K562 (cell line): Measurements from ENCODE around the gene ERP29.

ENCODE experiments used
- NRF1 ChIP-seq, 2 experiments: fragments of 450-650 bp; IDR thresholded peaks in 1 of 2; conservative IDR thresholded peaks in 1 of 2; 2 replicates each; pipeline ENCODE4 v1.6.1; 2014; ENCODE audit warnings: mild to moderate bottlenecking in 2 of 2
- POLR2A ChIP-seq: fragments of 450-650 bp; conservative IDR thresholded peaks from 2 replicates; pipeline ENCODE4 v1.6.1; 2016
- POLR2AphosphoS5 ChIP-seq: IDR thresholded peaks from 2 replicates; pipeline ENCODE4 v1.6.1; 2011; ENCODE audit warnings: mild to moderate bottlenecking, low read depth, low read length, moderate library complexity; ENCODE audit not compliant: control insufficient read depth, insufficient read depth
- TBP ChIP-seq: optimal IDR thresholded peaks from 2 replicates; pipeline ENCODE3; 2011; ENCODE audit warnings: low read depth, low read length, improper control_type of control experiment
- ZNF274 ChIP-seq: IDR thresholded peaks from 2 replicates; pipeline ENCODE4 v1.6.1; 2011; ENCODE audit warnings: low read depth, mild to moderate bottlenecking, low read length, moderate library complexity, borderline replicate concordance
- ZNF3 ChIP-seq: fragments of 250-450 bp; sonication (Bioruptor Pico); IDR thresholded peaks from 2 replicates; pipeline ENCODE4 v1.5.0; 2021; ENCODE audit warnings: mild to moderate bottlenecking, moderate library complexity
- ZNF507 ChIP-seq: conservative IDR thresholded peaks from 2 replicates; pipeline ENCODE4 v1.6.1; 2017; ENCODE audit warnings: missing genetic modification characterization, missing compliant biosample characterization
- ZZZ3 ChIP-seq: fragments of 450-650 bp; IDR thresholded peaks from 2 replicates; pipeline ENCODE4 v1.6.1; 2016; ENCODE audit warnings: antibody characterized with exemption, mild to moderate bottlenecking, moderate library complexity
- TF ChIP-seq, protein P1 (sequence below), 3 experiments: IDR thresholded peaks in 2 of 3; conservative IDR thresholded peaks in 1 of 3; 2 replicates each; pipeline ENCODE4 v1.5.1; 2011 to 2012; ENCODE audit warnings: low read length in 3 of 3, mild to moderate bottlenecking in 3 of 3, control low read depth in 2 of 3, improper control_type of control experiment in 1 of 3, inconsistent platforms in 1 of 3, low read depth in 1 of 3, mixed read lengths in 1 of 3, moderate library complexity in 1 of 3; ENCODE audit not compliant: insufficient read depth in 2 of 3
- TF ChIP-seq, protein P2 (sequence below): fragments of 250-450 bp; sonication (Bioruptor Pico); IDR thresholded peaks from 2 replicates; pipeline ENCODE4 v1.8.0; 2021; ENCODE audit warnings: mild to moderate bottlenecking, moderate library complexity
- TF ChIP-seq, protein P3 (sequence below): fragments of 250-450 bp; sonication (Bioruptor Pico); IDR thresholded peaks from 2 replicates; pipeline ENCODE4 v1.5.0; 2021

DNA sequence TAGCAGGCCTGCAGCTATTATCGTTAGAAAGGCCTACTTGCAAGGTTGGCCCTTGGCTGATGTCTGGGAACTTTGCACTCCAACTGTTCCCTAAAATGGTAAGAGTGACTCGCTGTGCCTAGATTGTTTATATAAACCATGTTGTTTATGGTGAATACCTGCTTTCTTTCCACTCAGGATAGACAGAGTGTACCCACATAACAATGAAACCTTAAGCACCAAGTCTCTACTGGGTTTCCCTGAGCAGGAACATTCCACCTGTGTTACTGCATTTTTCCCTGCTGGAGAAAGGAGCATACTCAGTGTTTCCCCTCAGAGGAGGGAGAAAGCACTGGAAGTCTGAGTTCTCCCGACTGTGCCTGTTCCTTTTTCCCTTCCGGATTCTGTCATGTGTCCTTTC lies 32.8 kb downstream of the ERP29 start:
- TF ChIP-seq ZNF507 (tag) (no peak), ZNF274 (no peak), POLR2AphosphoS5 (no peak), ZNF3 (CRISPR knock-in tag) (no peak), NRF1 (conservative IDR thresholded peaks at IDR 0.05 in 1 of 2, IDR thresholded peaks at IDR 0.05 in 1 of 2) (no peak), POLR2A (no peak), TBP (no peak), ZZZ3 (no peak)
- TF ChIP-seq, protein P1, sequence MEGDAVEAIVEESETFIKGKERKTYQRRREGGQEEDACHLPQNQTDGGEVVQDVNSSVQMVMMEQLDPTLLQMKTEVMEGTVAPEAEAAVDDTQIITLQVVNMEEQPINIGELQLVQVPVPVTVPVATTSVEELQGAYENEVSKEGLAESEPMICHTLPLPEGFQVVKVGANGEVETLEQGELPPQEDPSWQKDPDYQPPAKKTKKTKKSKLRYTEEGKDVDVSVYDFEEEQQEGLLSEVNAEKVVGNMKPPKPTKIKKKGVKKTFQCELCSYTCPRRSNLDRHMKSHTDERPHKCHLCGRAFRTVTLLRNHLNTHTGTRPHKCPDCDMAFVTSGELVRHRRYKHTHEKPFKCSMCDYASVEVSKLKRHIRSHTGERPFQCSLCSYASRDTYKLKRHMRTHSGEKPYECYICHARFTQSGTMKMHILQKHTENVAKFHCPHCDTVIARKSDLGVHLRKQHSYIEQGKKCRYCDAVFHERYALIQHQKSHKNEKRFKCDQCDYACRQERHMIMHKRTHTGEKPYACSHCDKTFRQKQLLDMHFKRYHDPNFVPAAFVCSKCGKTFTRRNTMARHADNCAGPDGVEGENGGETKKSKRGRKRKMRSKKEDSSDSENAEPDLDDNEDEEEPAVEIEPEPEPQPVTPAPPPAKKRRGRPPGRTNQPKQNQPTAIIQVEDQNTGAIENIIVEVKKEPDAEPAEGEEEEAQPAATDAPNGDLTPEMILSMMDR (IDR thresholded peaks at IDR 0.05 in 2 of 3, conservative IDR thresholded peaks at IDR 0.05 in 1 of 3; ENCODE audit: insufficient read depth in 2 of 3, low read depth in 1 of 3, low read length in 3 of 3) = no peak
- TF ChIP-seq, protein P2, sequence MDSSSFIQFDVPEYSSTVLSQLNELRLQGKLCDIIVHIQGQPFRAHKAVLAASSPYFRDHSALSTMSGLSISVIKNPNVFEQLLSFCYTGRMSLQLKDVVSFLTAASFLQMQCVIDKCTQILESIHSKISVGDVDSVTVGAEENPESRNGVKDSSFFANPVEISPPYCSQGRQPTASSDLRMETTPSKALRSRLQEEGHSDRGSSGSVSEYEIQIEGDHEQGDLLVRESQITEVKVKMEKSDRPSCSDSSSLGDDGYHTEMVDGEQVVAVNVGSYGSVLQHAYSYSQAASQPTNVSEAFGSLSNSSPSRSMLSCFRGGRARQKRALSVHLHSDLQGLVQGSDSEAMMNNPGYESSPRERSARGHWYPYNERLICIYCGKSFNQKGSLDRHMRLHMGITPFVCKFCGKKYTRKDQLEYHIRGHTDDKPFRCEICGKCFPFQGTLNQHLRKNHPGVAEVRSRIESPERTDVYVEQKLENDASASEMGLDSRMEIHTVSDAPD (CRISPR knock-in tag) = no peak
- TF ChIP-seq, protein P3, sequence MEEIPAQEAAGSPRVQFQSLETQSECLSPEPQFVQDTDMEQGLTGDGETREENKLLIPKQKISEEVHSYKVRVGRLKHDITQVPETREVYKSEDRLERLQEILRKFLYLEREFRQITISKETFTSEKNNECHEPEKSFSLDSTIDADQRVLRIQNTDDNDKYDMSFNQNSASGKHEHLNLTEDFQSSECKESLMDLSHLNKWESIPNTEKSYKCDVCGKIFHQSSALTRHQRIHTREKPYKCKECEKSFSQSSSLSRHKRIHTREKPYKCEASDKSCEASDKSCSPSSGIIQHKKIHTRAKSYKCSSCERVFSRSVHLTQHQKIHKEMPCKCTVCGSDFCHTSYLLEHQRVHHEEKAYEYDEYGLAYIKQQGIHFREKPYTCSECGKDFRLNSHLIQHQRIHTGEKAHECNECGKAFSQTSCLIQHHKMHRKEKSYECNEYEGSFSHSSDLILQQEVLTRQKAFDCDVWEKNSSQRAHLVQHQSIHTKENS (CRISPR knock-in tag) = no peak
